Activated CD8-positive, alpha-beta T cell treated with anti-CD3 and anti-CD28 coated beads for 36 hours (primary cell): ENCODE measurements around the gene PAX3. TPM values are rescaled to one million over a fixed set of nuclear protein-coding genes. Genes with fewer than 3 reads are reported as not detected.

Source experiments
- ATAC-seq: fragments of 200-7000 bp; cut with Tn5 transposase; one replicate; pipeline ENCODE4 v1.10.0; 2021; ENCODE audit warnings: mild to moderate bottlenecking, moderate library complexity
- CTCF ChIA-PET: fragments of 350-600 bp; sonication (Branson Sonifier 250); formaldehyde crosslinking; loops from one replicate; lab custom pipeline; 2021; ENCODE audit warnings: antibody characterized with exemption; lab: Charles Lee
- POLR2A ChIA-PET: fragments of 350-600 bp; sonication (Branson Sonifier 250); formaldehyde crosslinking; loops from one replicate; lab custom pipeline; 2021; ENCODE audit warnings: antibody characterized with exemption; lab: Charles Lee
- DNase-seq: peaks from one replicate; pipeline ENCODE4 v3.0.0-alpha.2; 2020
- H3K27ac Mint-ChIP-seq: one replicate; pipeline ENCODE4 v1.8.0; 2021; ENCODE audit warnings: mild to moderate bottlenecking, mixed read lengths
- H3K27me3 Mint-ChIP-seq: one replicate; pipeline ENCODE4 v1.8.0; 2021; ENCODE audit warnings: mixed read lengths
- H3K36me3 Mint-ChIP-seq: one replicate; pipeline ENCODE4 v1.8.0; 2021; ENCODE audit warnings: low read depth, mixed read lengths
- H3K4me1 Mint-ChIP-seq: one replicate; pipeline ENCODE4 v1.8.0; 2021; ENCODE audit warnings: low read depth, mixed read lengths
- H3K4me3 Mint-ChIP-seq: one replicate; pipeline ENCODE4 v1.8.0; 2021; ENCODE audit warnings: mild to moderate bottlenecking, moderate library complexity, mixed read lengths
- H3K9me3 Mint-ChIP-seq: one replicate; pipeline ENCODE4 v1.8.0; 2021; ENCODE audit warnings: mixed read lengths
- intact Hi-C: fragments of 100-400 bp; cut with micrococcal nuclease; formaldehyde crosslinking; loops from one replicate; pipeline ENCODE4 v1.10.0; 2022
- total RNA-seq, 2 experiments: library from RNA; stranded (reverse); gene quantifications; one replicate each; pipeline ENCODE4 v1.2.3, GENCODE V29; 2021
- TF ChIP-seq, protein P1 (sequence below): fragments of 200-600 bp; IDR thresholded peaks from one replicate; pipeline ENCODE4 v1.8.0; 2022; ENCODE audit warnings: antibody characterized with exemption, mild to moderate bottlenecking

Gene PAX3
- total RNA-seq, 2 experiments from 2014 or later, result not detected

- TF ChIP-seq, protein P1, sequence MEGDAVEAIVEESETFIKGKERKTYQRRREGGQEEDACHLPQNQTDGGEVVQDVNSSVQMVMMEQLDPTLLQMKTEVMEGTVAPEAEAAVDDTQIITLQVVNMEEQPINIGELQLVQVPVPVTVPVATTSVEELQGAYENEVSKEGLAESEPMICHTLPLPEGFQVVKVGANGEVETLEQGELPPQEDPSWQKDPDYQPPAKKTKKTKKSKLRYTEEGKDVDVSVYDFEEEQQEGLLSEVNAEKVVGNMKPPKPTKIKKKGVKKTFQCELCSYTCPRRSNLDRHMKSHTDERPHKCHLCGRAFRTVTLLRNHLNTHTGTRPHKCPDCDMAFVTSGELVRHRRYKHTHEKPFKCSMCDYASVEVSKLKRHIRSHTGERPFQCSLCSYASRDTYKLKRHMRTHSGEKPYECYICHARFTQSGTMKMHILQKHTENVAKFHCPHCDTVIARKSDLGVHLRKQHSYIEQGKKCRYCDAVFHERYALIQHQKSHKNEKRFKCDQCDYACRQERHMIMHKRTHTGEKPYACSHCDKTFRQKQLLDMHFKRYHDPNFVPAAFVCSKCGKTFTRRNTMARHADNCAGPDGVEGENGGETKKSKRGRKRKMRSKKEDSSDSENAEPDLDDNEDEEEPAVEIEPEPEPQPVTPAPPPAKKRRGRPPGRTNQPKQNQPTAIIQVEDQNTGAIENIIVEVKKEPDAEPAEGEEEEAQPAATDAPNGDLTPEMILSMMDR, result no peak
- no peaks in the 10 kb centered on the region for H3K36me3 Mint-ChIP-seq
- ChIA-PET CTCF (no interaction called here), POLR2A (no interaction called here)
- peaks cover 8% of the 10 kb centered on the region for H3K4me1 Mint-ChIP-seq
- DNase-seq (no peak), ATAC-seq (no peak)
- no peak overlapping the region for H3K27ac Mint-ChIP-seq
- peaks cover 66% of the 10 kb centered on the region for H3K27me3 Mint-ChIP-seq
- no peak overlapping the region for H3K4me3 Mint-ChIP-seq
- intact Hi-C loops, result loop anchor here (5.0 to 10.0 kb wide), 3 partner anchors 109 to 297 kb away; partner anchors contain the start of gene SGPP2
- H3K9me3 Mint-ChIP-seq, result no peaks in the 10 kb centered on the region
Observed at GRCh38 chr2:222315443-222316121, 16.8 kb upstream of the PAX3 start.

DNA sequence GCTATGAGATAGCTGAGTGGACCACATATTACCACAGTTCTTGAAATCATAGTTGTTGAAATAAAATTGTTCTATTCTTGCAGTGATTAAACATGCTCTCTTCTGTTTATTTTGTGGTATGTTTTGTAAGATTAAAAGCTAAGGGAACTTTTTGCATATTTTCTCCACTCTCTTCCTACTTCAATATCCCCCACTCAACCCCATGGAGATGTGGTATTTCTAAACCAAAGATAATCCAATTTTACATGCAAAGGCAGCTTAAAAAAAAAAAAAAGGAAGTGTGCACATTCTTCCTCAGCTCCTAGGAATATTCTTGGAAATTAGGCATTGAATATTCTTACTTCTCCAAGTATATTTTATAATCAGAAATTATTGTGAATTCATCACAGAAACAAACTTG is 15.0 kb upstream of the PAX3 start:
- ATAC-seq, result no peak
- ChIA-PET POLR2A (interaction anchor here (1.0 kb wide), 1 partner anchor 8 kb away, joined by 3 read pairs; no protein-coding TSS in a partner anchor), CTCF (interaction anchor here (1.4 kb wide), 1 partner anchor 10 kb away, joined by 3 read pairs; no protein-coding TSS in a partner anchor)
- Mint-ChIP-seq H3K9me3 (no peaks in the 10 kb centered on the region), H3K27me3 (peaks cover 79% of the 10 kb centered on the region), H3K4me1 (peaks cover 6% of the 10 kb centered on the region), H3K36me3 (no peaks in the 10 kb centered on the region), H3K27ac (no peak overlapping the region), H3K4me3 (no peak overlapping the region)
- intact Hi-C loops, result loop anchor here (10.0 kb wide), 1 partner anchor 111 kb away; the partner anchor contains the start of gene SGPP2
- no peak for DNase-seq
- TF ChIP-seq, protein P1, result no peak

- intact Hi-C loops, result loop anchor here (10.0 kb wide), 1 partner anchor 113 kb away; the partner anchor contains the start of gene SGPP2
- POLR2A ChIA-PET, result no interaction called here
Observed at GRCh38 chr2:222311978-222312738, 13.4 kb upstream of the PAX3 start.

DNA sequence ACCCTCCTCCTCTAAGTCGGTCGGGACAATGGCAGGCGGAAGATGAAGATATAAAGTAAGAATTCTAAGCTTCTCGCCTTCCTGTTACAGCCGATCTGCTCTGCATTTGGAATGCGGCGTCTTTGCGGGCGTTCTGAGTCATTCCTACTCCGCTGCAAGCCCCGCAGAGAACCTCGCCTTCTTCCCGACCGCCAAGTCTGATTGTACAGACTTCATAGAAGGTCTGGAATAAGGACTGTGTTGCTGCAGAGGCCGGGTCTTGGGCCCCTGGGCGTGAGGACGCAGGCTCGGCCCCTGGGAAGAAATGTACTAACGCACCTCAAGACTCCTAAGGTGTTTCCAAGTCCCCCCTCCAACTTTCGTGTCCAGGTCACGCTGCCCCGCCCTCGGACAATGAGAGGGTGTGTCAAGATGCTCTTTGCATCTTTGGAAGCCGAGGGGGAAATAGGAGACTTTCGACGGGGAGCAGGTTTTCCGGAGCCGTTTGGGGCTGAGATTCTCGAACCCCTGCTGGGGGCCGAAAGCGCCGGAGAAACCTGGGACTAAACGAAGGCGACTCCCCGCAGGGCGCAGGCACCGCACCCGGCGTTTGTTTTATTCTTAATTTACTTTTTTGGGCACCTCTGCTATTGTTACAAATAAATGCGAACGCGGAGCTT is 12.7 kb upstream of the PAX3 start:
- ChIA-PET CTCF (no interaction called here), POLR2A (no interaction called here)
- no peak for ATAC-seq
- no peak for DNase-seq
- Mint-ChIP-seq H3K4me1 (peaks cover 3% of the 10 kb centered on the region), H3K9me3 (no peaks in the 10 kb centered on the region), H3K4me3 (no peak overlapping the region), H3K36me3 (no peaks in the 10 kb centered on the region), H3K27ac (no peak overlapping the region), H3K27me3 (peaks cover 91% of the 10 kb centered on the region)
- intact Hi-C loops, result loop anchor here (10.0 kb wide), 1 partner anchor 113 kb away; the partner anchor contains the start of gene SGPP2
- TF ChIP-seq, protein P1, result no peak

More at GRCh38 chr2:222311978-222312738, 13.4 kb upstream of the PAX3 start:
- H3K4me3 Mint-ChIP-seq, result no peak overlapping the region
- H3K9me3 Mint-ChIP-seq, result no peaks in the 10 kb centered on the region
- no peak for DNase-seq
- TF ChIP-seq, protein P1, result no peak
- CTCF ChIA-PET, result no interaction called here
- peaks cover 2% of the 10 kb centered on the region for H3K4me1 Mint-ChIP-seq
- no peaks in the 10 kb centered on the region for H3K36me3 Mint-ChIP-seq
- H3K27ac Mint-ChIP-seq, result no peak overlapping the region
- ATAC-seq, result no peak
- H3K27me3 Mint-ChIP-seq, result peaks cover 85% of the 10 kb centered on the region
